ENCODE results near the gene GALNT9. TPM values are rescaled to one million over a fixed set of nuclear protein-coding genes. Genes with fewer than 3 reads are reported as not detected.

The GALNT9 gene
- total RNA-seq, 6 experiments from 2014 or later = not detected

DNA sequence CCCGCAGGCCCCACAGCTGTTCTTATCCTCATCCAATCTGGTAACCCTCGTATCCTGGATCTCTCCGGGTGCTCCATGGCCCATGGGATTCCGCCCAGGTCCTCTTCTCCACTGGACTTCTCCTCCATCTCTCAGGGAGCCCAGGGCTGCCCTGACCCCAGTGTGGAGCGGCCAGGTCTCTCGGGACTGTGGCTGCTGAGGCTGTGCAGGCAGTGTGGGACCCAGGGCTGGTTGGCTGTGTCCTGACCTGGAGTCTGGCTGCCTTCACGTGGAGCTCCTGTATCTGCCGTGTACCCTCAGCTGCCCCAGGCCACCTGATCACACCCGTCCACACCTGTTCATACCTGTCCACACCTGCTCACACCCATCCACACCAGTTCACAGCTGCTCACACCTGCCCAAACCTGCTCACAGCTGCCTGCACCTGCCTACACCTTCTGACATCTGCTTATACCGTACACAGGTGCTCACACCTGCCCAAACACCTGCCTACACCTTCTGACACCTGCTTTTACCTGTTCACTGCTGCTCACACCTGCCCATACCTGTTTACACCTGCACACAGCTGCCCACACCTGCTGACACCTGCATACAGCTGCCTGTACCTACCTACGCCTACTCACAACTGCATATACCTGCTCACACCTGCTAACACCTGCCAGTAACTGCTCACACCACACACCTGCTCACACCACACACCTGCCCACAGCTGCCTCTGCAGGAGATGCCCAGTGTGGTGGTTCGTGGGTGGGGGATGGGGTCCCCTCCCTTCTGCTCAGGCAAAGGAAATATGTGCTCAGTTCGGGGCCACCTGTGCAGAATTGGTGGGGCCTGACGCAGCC lies 92.2 kb downstream of the GALNT9 start:
- Mint-ChIP-seq H3K36me3 (ENCODE audit: low read depth) (peaks cover 3% of the 10 kb centered on the region; the same call in 1 of the 2 replicates), H3K27me3 (ENCODE audit: insufficient read depth) (peaks cover 1% of the 10 kb centered on the region; the same call in 1 of the 2 replicates), H3K4me1 (ENCODE audit: low read depth) (no peaks in the 10 kb centered on the region), H3K9me3 (peaks cover 33% of the 10 kb centered on the region), H3K4me3 (no peak overlapping the region), H3K27ac (no peak overlapping the region)
- TF ChIP-seq, protein P1, sequence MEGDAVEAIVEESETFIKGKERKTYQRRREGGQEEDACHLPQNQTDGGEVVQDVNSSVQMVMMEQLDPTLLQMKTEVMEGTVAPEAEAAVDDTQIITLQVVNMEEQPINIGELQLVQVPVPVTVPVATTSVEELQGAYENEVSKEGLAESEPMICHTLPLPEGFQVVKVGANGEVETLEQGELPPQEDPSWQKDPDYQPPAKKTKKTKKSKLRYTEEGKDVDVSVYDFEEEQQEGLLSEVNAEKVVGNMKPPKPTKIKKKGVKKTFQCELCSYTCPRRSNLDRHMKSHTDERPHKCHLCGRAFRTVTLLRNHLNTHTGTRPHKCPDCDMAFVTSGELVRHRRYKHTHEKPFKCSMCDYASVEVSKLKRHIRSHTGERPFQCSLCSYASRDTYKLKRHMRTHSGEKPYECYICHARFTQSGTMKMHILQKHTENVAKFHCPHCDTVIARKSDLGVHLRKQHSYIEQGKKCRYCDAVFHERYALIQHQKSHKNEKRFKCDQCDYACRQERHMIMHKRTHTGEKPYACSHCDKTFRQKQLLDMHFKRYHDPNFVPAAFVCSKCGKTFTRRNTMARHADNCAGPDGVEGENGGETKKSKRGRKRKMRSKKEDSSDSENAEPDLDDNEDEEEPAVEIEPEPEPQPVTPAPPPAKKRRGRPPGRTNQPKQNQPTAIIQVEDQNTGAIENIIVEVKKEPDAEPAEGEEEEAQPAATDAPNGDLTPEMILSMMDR (IDR thresholded peaks at IDR 0.05) = no peak
- no peak for DNase-seq

DNA sequence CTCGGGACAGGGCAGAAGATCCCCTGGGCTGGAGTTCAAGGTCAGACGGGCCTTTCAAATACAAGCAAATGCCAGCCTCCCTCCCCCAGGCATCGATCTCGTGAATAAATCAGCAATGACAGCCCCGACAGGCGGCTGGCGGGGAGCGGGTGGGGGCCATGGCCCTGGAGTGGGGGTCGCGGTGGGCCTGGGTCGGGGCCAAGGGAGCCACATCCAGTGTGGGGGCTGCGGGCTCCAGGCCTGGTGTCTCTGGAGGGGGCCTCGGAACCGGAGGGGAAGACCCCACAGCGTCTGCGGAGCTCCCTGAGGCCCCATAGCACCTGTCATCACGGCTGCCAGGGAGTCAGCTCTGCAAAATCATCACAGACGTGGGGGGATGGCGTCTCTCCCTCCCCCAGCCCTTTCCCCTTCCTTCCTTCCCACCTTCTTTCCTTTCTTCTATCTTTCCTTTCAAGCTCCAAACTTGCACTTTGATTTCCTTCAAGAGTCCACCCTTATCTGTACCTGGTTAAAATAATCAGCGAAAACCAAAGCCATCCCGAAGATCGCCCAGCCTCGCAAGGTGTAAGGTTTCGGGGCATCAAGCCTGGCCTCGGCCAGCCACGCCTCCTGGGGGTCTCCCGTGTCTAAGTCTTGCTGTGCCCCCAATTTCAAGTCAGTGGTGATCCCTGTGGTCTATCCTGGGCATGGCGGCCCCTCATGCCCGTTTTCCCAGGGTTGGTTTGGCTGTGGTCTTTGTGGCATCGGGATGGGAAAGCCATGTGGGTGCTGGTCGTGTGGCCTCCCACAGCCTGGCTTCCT lies 93.1 kb downstream of the GALNT9 start:
- Mint-ChIP-seq H3K27ac (no peak overlapping the region), H3K27me3 (ENCODE audit: insufficient read depth) (peaks cover 1% of the 10 kb centered on the region; the same call in 1 of the 2 replicates), H3K9me3 (peaks cover 33% of the 10 kb centered on the region), H3K4me3 (no peak overlapping the region), H3K4me1 (ENCODE audit: low read depth) (no peaks in the 10 kb centered on the region), H3K36me3 (ENCODE audit: low read depth) (peaks cover 3% of the 10 kb centered on the region; the same call in 1 of the 2 replicates)
- no peak for DNase-seq
- TF ChIP-seq, protein P1 (IDR thresholded peaks at IDR 0.05) = no peak

DNA sequence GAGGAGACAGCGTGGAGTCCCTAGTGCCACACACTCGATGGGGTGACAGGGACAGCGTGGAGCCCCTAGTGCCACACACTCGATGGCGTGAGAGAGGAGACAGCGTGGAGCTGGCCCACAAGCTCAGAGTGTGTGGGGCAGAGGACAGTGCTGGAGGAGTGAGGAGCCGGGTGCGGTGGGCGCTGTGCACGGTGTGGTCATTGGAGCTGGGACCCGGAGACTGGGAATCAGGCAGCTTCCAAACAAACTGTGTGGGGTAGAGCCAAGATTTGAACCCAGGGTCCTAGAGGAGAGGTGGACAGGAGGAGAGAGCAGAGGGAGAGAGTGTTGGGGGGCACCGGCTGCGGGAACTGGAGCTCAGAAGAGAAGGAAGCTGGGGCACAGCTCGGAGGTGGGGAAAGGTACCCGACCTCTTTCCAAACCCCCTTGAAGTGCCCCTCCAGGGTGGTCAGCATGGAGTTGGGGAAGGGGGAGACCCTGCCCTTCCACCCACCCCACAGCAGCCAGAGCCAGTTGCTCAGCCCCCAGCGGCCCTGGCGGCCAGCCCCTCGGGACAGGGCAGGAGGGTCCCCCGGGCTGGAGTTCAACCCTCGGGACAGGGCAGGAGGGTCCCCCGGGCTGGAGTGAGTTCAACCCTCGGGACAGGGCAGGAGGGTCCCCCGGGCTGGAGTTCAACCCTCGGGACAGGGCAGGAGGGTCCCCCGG lies 94.1 kb downstream of the GALNT9 start:
- peaks cover 1% of the 10 kb centered on the region; the same call in 1 of the 2 replicates for H3K27me3 Mint-ChIP-seq (ENCODE audit: insufficient read depth)
- TF ChIP-seq, protein P1 (IDR thresholded peaks at IDR 0.05) = no peak

DNA sequence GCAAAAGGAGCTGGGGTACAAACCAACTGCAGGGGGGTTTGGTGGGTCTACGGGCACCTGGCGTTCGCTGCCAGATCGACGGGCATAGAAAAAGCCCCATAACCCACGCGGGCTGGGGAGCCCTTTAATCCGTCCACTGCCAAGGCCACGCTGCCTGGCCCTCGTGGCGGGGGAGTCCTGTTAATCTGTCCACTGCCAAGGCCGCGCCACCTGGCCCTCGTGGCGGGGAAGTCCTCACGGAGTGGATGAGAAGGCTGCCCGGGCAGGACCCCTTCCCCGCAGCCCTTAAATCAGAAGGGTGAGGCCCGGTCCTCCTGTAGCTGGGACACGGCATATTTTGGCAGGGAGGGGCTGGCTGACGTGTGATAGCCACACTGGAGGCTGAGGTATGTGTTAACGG lies 99.0 kb downstream of the GALNT9 start:
- H3K9me3 Mint-ChIP-seq = peaks cover 19% of the 10 kb centered on the region
- H3K4me3 Mint-ChIP-seq = no peak overlapping the region
- no peak overlapping the region for H3K27ac Mint-ChIP-seq
- TF ChIP-seq, protein P1 (IDR thresholded peaks at IDR 0.05) = no peak
- no peak for DNase-seq
- H3K4me1 Mint-ChIP-seq (ENCODE audit: low read depth) = no peaks in the 10 kb centered on the region
- H3K27me3 Mint-ChIP-seq (ENCODE audit: insufficient read depth) = peaks cover 6% of the 10 kb centered on the region; the same call in 1 of the 2 replicates
- peaks cover 3% of the 10 kb centered on the region; the same call in 1 of the 2 replicates for H3K36me3 Mint-ChIP-seq (ENCODE audit: low read depth)

More for the DNA sequence above, 94.1 kb downstream of the GALNT9 start:
- no peak overlapping the region for H3K4me3 Mint-ChIP-seq
- H3K4me1 Mint-ChIP-seq (ENCODE audit: low read depth) = no peaks in the 10 kb centered on the region
- DNase-seq = no peak
- H3K36me3 Mint-ChIP-seq (ENCODE audit: low read depth) = peaks cover 3% of the 10 kb centered on the region; the same call in 1 of the 2 replicates
- no peak overlapping the region for H3K27ac Mint-ChIP-seq
- peaks cover 33% of the 10 kb centered on the region for H3K9me3 Mint-ChIP-seq

DNA sequence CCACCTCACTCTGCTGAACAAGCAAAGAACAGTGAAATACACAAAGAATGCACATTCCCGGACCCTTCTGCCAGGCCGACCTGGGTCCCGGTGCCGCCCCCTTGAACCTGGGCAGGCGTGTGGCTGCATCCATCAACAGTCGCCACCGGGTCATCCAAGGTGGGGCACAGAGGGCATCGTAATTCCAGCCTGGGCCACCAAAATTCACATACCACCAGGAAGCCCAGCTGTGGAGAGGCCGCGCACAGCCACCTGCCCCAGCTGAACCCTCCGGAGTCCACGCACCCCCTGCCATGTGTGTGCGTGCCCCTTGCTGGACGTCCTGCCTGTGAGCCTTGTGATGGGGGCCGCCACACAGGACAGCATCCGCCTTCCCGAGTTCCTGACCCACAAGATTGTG lies 99.5 kb downstream of the GALNT9 start:
- no peak for DNase-seq
- H3K27me3 Mint-ChIP-seq (ENCODE audit: insufficient read depth) = peaks cover 6% of the 10 kb centered on the region; the same call in 1 of the 2 replicates

More for the DNA sequence above, 99.5 kb downstream of the GALNT9 start:
- Mint-ChIP-seq H3K4me3 (no peak overlapping the region), H3K9me3 (peaks cover 14% of the 10 kb centered on the region), H3K27ac (no peak overlapping the region), H3K36me3 (ENCODE audit: low read depth) (peaks cover under 1% of the 10 kb centered on the region; the same call in 1 of the 2 replicates), H3K4me1 (ENCODE audit: low read depth) (no peaks in the 10 kb centered on the region)
- TF ChIP-seq, protein P1 (IDR thresholded peaks at IDR 0.05) = no peak
